Epidermal melanocyte (primary cell): ENCODE measurements around the gene PXT1.

Source experiments
- DNase-seq: peaks from one replicate; pipeline ENCODE4 v3.0.0; 2011; ENCODE audit warnings: low spot score; ENCODE audit not compliant: insufficient read length

Gene PXT1

GRCh38 chr6:36392621-36393020, 50.0 kb downstream of the PXT1 start:
- DNase-seq = no peak

DNA sequence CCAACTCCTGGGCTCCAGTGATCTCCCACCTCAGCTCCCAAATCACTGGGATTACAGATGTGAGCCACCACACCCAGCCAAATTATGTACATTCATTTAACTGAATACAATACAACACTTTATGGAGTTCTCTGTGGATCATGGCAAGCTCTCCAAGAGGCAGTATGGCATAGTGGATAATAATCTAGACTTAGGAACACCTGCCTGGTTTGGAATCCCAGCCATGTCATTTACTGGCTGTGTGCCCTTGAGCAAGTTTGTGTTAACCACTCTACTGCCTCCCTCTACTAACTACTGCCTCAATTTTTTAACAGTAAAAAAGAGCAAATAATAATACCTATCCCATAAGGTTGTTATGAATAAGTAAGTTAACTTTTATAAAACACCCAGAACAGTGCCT, 53.3 kb downstream of the PXT1 start:
- DNase-seq = no peak

- DNase-seq = no peak
These were observed 55.0 kb downstream of the PXT1 start, which contains the start of gene ETV7 for GRCh38 chr6:36387440-36388303. TSS of gene ETV7 (minus strand) at chr6:36387669. CDS start at chr6:36387541, 128 bp downstream.

DNA sequence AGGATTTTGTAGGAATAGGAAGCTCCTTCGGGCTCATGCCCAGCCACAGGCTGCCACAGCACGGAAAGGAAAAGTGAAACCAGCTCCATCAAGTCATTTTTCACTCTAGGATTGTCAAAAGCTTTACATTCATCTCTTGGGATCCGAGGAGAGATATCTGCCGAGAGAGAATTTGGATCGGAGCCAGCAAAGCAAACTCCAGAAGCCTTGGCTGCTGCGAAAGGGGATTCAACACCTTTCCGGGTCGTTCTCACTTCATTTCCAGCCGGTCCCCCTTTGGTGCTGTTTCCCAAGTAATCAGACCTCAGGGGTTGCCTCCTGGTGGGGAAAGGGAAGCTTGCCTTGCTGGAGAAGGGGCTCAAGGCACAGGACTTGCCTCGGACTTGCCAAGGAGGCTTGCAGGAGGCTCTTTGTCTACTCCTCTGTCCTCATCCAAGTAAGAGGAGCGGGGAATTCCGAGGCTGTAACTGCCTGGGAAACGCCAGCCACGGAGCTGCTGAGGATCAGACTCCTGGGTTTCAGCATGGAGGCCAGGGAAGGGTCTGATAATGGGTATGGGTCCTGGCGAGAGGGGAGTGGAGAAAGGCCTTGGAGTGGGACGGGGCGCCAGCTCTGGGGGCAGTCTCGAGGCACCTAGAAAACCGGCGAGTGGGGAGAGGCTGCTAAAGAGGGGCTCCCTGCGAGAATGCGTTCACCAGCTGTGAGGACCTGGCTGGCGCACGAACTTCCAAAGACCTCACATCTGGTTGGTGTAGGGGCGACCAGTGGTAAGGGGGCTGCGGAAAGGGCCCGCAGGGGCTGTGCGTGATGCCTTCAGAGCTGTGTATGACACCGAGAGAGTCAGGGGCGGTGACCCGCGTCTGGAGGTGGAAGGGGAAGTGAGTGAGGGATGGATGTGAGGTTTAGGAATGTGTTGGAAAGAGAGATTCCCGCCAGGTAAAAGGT, 55.9 kb downstream of the PXT1 start:
- peak; percentile 66 for DNase-seq

DNA sequence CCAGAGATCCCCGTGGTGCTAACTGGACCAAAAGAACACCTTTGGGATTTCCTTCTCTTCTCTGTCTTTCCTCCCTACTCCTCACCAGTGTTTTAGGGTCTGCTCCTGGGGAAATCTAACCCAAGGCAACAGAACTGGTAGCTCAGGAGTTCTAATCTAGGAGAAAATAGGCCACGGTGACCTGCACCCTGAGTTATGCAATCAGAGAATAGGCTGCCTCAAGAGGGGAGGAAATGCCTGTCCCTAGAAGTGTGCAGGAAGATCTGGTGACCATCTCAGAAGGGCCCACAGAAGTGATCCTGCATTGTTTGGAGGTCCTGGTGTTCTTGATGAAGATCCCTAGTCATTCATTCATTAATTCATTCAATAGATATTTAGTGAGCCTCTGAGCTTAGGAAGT, 58.6 kb downstream of the PXT1 start:
- no peak for DNase-seq

DNA sequence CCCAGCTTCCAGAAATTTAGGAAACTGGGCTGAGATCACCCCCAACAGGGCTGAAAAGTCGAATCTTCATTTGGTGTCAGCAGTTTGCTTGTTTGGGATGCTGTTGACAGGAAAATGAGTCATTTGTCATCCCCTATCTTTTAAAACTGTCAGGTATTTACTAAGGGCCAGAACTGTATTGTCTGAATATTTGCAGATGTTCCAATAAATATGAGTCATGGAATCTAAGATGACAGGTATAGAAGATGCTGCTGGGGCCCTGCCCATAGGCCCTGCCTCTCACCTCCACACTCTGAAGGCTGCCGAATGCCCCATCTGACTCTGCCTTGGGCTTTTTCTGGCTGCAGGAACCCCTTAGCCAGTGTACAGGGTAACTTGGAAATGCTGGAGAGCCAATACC, 59.0 kb downstream of the PXT1 start:
- DNase-seq = no peak

GRCh38 chr6:36382976-36383375, 59.7 kb downstream of the PXT1 start:
- DNase-seq = no peak

GRCh38 chr6:36381502-36382389, 60.9 kb downstream of the PXT1 start:
- no peak for DNase-seq

- no peak for DNase-seq
These were observed 62.5 kb downstream of the PXT1 start for GRCh38 chr6:36380166-36380565.

GRCh38 chr6:36378936-36379335, 63.7 kb downstream of the PXT1 start:
- DNase-seq = no peak

GRCh38 chr6:36378243-36378920, 64.3 kb downstream of the PXT1 start:
- DNase-seq = no peak

GRCh38 chr6:36377594-36377993, 65.1 kb downstream of the PXT1 start:
- no peak for DNase-seq

- no peak for DNase-seq
These were observed 65.9 kb downstream of the PXT1 start for GRCh38 chr6:36376742-36377141.

DNA sequence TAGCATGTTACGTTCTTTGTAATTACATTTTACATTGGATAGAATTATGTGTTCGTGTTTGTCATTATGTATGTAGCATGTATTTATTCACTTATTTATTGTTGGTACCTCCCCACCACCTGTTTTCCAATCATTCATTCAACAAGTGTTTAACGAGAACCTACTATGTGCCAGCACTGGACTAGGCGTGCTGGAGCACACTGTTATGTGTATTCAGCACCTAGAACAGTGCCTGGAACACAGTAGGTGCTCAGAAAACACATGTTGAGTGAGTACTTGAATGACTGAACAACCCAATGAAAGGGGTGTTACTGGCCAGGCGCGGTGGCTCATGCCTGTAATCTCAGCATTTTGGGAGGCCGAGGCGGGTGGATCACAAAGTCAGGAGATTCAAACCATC, 66.5 kb downstream of the PXT1 start:
- no peak for DNase-seq

GRCh38 chr6:36375644-36376155, 67.0 kb downstream of the PXT1 start:
- DNase-seq = no peak

DNA sequence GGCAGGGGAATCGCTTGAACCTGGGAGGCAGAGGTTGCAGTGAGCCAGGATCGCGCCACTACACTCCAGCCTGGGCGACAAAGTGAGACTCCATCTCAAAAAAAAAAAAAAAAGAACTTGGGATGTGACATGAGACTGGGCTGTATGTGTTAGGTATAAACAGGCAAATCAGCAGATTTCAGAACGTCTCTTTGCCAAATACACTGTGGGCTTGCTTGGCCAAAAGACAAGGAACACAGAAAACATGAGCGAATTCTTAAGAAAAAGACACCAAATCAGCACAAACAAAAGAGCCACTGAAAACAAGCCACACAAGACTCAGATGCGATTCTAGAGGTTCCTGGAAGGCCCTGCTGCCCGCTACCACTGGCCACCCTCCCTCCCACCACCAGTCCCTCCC, 67.7 kb downstream of the PXT1 start:
- DNase-seq = no peak

DNA sequence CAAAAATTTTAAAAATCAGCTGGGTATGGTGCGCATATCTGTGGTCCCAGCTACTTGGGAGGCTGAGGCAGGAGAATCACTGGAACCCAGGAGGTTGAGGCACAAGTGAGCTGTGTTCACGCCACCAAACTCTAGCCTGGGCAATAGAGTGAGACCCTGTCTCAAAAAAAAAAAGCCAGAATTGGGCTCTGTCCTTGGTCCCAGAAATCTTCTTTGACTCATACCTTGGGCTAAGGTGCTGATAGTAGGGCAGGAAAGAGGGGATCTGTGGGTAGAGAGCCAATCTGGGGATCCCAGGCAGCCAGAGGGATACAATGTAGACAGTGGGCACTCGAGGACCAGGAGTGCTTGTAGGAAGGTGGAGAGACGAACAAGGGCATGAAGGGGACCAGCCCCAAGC, 68.5 kb downstream of the PXT1 start:
- DNase-seq = no peak

DNA sequence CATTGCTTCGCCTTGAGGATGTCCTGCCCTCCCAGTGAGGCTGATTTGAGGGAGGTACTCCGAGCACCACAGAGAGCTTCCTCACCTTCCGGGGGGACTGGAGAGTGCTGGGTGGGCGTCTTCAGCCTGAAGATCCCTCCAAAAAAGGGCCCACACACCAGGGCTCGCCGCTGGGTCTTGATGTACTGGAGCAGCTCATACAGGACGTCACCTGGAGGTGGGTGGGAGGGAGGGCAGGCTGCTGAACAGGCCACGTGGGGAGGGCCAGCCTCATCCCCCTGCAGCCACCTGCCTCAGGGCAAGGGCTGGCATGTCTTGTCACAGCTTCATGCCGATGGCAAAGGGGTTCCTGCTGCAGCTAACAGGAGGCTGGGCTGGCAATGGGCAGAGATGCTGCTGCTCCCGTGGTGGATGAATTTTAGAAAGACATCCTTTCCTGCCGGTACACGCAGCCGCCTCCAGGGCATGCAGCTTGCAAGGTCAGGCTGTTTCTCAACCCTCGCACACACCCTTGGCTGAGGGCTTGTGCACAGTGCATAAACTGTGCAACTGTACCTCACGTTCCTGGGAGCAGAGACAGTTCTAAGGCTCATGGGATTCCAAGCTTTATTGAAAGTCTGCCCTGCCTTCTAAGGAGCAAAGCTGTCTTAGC, 69.2 kb downstream of the PXT1 start:
- no peak for DNase-seq

DNA sequence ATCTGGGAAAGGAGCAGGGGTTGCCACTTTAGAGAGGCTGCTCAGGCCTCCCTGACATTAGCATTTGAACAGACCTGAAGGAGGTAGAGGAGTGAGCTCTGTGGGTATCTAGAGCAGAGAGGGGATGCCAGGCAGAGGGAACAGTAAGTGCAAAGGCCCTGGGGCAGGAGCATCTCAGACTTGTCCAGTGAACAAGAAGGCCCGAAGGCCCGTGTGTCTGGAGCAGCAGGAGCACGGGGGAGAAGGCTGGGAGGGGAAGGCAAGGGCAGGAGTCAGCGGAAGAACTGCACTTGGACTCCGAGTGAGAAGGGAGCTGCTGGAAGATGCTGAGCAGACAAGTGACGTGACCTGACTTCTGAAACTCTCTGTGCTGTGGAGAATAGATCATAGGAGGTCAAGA, 70.6 kb downstream of the PXT1 start:
- no peak for DNase-seq

- no peak for DNase-seq
These were observed 71.4 kb downstream of the PXT1 start for GRCh38 chr6:36371211-36371610.
